ENCODE data around the gene NPAS2. TPM values are rescaled to one million over a fixed set of nuclear protein-coding genes. Genes with fewer than 3 reads are reported as not detected.

Gene NPAS2
- polyA plus RNA-seq, 1 of the 3 experiments (the other 2 are of a cell fraction), result 58.5 TPM

DNA sequence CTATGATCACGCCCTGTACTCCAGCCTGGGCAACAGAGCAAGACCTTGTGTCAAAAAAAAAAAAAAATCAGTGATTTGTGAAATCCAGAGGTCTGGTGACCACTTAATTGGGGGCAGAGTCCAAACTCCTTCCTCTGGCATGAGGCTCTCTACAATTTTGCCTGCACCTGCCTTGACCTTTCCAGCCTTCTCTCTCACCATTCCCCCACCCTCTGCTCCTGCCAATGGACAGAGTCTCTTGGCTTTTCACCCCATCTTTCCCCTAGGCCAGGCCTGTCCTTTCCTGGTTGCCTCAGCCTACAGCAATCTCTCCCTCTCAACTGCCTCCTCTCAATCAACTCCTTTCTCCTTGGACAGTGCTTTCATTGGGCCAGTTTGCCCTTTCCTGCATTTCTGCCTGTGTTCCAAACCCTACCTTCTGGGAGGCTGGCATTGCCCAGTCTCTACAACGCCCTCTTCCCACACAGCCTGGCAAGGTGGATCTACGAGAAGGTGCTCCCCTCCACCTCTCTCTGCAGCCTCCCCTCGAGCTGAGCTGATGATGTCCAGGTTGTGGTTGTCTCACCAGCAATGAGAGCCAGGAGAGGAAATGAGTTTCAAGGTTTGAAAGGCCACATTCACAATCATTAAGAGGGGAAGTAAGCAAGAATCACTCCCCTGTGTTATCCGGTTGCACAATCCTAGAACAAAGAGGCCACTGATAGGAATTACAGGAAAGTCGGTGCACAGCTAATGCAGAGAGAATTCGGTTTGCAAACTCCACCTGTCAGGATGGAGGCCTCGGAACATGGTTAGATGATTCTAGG lies 39.5 kb upstream of the NPAS2 start (continued):
- TF ChIP-seq ZBTB33 (IDR thresholded peaks at IDR 0.05; ENCODE audit: borderline replicate concordance, low read depth), result no peak
- no peak for TF ChIP-seq MXI1 (IDR thresholded peaks at IDR 0.05; ENCODE audit: low read depth, low read length)
- peak; percentile 60 to 92 for TF ChIP-seq EP300 (IDR thresholded peaks at IDR 0.05; ENCODE audit: borderline replicate concordance in 1 of 2, low read depth in 1 of 2, low read length in 1 of 2)
- no peak for TF ChIP-seq GABPA (IDR thresholded peaks at IDR 0.05; ENCODE audit: low read depth)
- peak; percentile 83 for TF ChIP-seq PBX3 (IDR thresholded peaks at IDR 0.05)
- TF ChIP-seq FOXM1 (IDR thresholded peaks at IDR 0.05; ENCODE audit: low read depth), result peak; percentile 84
- TF ChIP-seq CHD2 (IDR thresholded peaks at IDR 0.05; ENCODE audit: low read length, partially characterized antibody), result no peak
- TF ChIP-seq FOSL2 (IDR thresholded peaks at IDR 0.05; ENCODE audit: borderline replicate concordance, low read depth), result peak; percentile 56; the same call in 1 of the 2 replicates
- no peak for TF ChIP-seq RAD21 (IDR thresholded peaks at IDR 0.05; ENCODE audit: low read length)
- TF ChIP-seq TAF1 (IDR thresholded peaks at IDR 0.05; ENCODE audit: borderline replicate concordance, low read depth, low read length), result peak; percentile 37; the same call in 1 of the 2 replicates
- TF ChIP-seq RFX5 (IDR thresholded peaks at IDR 0.05; ENCODE audit: low read length), result no peak
- peak; percentile 69 for TF ChIP-seq TEAD4 (IDR thresholded peaks at IDR 0.05; ENCODE audit: borderline replicate concordance, insufficient read depth)
- TF ChIP-seq POLR2AphosphoS5 (IDR thresholded peaks at IDR 0.05; ENCODE audit: low read depth, low read length), result peak; percentile 62; the same call in 1 of the 2 replicates
- peak; percentile 37; the same call in 1 of the 2 replicates for TF ChIP-seq MAX (IDR thresholded peaks at IDR 0.05; ENCODE audit: low read depth)
- no peak for TF ChIP-seq USF1 (IDR thresholded peaks at IDR 0.05; ENCODE audit: borderline replicate concordance, low read depth)
- TF ChIP-seq RCOR1 (IDR thresholded peaks at IDR 0.05; ENCODE audit: low read length), result no peak
- TF ChIP-seq USF2 (IDR thresholded peaks at IDR 0.05; ENCODE audit: borderline replicate concordance, low read depth, low read length), result no peak
- no peak; the same call in 1 of the 2 replicates for TF ChIP-seq ELF1 (IDR thresholded peaks at IDR 0.05)
- peak; percentile 71; the same call in 1 of the 2 replicates for TF ChIP-seq MEF2A (IDR thresholded peaks at IDR 0.05; ENCODE audit: borderline replicate concordance, low read depth)
- TF ChIP-seq SMC3 (IDR thresholded peaks at IDR 0.05; ENCODE audit: low read depth, low read length), result no peak
- TF ChIP-seq NFIC (IDR thresholded peaks at IDR 0.05; ENCODE audit: borderline replicate concordance), result peak; percentile 63

All from SK-N-SH (cell line).